ENCODE data around the gene CERT1.

DNA sequence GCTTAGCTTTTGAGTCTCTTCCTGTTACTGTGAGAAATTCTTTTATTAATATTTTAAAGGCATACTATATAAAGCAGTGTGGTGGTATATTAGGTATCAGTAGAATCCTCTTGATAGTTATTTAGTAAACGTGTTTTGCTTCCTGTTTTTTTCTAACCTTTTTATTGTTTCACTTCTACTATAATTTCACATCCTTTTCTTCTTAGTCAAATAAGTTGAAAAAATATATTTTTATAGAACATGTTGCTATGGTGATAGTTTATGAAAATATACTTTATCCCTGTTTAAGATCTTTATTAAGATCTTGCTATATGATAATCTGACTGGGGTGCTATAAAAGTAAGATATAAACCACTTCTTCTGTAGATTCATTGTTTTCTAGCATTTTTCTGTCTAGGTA is 2.4 kb upstream of the CERT1 start:
- TF ChIP-seq CTCF (conservative IDR thresholded peaks at IDR 0.05; ENCODE audit: low read depth, low read length) = no peak
- TF ChIP-seq EZH2 (IDR thresholded peaks at IDR 0.05; ENCODE audit: borderline replicate concordance, low read depth, low read length, poor library complexity, severe bottlenecking) = no peak
